Neural cell (in vitro differentiated cells): ENCODE data around the gene PRKAR1A.

Experiments used
- EP300 ChIP-seq: fragments of 450-650 bp; conservative IDR thresholded peaks from 2 replicates; pipeline ENCODE4 v1.6.1; 2014; ENCODE audit warnings: antibody characterized with exemption, mild to moderate bottlenecking, moderate library complexity; ENCODE audit not compliant: poor library complexity, severe bottlenecking
- EZH2 ChIP-seq: fragments of 200-600, 300-800 bp; shearing (Covaris generic), sonication (generic); IDR thresholded peaks from 2 replicates; pipeline ENCODE4 v1.6.1; 2014; ENCODE audit warnings: antibody characterized with exemption, low read length, borderline replicate concordance, mild to moderate bottlenecking; ENCODE audit not compliant: insufficient read depth, poor library complexity, severe bottlenecking
- RAD21 ChIP-seq: fragments of 450-650 bp; conservative IDR thresholded peaks from 2 replicates; pipeline ENCODE4 v1.6.1; 2014; ENCODE audit warnings: antibody characterized with exemption, mild to moderate bottlenecking, moderate library complexity
- TF ChIP-seq, protein P1 (sequence below): IDR thresholded peaks from 2 replicates; pipeline ENCODE4 v1.6.1; 2012; ENCODE audit warnings: borderline replicate concordance
- TF ChIP-seq, protein P2 (sequence below): fragments of 450-650 bp; IDR thresholded peaks from 2 replicates; pipeline ENCODE4 v1.5.1; 2014; ENCODE audit warnings: antibody characterized with exemption, mild to moderate bottlenecking, moderate library complexity; ENCODE audit not compliant: poor library complexity, severe bottlenecking

DNA sequence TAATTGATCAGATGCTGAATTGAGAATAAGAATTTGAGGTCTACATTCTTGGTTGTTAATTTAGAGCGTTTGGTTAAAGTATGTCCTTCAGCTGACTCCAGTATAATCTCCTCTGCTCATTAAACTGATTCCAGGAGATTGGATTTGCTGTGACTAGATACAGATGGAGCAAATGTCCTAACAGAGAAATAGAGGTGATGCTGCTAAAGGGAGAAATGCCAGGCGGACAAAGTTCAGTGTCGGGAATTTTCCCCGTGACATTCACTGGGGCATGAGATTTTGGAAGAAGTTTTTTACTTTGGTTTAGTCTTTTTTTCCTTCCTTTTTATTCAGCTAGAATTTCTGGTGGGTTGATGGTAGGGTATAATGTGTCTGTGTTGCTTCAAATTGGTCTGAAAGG lies 19.0 kb downstream of the PRKAR1A start:
- TF ChIP-seq, protein P1, sequence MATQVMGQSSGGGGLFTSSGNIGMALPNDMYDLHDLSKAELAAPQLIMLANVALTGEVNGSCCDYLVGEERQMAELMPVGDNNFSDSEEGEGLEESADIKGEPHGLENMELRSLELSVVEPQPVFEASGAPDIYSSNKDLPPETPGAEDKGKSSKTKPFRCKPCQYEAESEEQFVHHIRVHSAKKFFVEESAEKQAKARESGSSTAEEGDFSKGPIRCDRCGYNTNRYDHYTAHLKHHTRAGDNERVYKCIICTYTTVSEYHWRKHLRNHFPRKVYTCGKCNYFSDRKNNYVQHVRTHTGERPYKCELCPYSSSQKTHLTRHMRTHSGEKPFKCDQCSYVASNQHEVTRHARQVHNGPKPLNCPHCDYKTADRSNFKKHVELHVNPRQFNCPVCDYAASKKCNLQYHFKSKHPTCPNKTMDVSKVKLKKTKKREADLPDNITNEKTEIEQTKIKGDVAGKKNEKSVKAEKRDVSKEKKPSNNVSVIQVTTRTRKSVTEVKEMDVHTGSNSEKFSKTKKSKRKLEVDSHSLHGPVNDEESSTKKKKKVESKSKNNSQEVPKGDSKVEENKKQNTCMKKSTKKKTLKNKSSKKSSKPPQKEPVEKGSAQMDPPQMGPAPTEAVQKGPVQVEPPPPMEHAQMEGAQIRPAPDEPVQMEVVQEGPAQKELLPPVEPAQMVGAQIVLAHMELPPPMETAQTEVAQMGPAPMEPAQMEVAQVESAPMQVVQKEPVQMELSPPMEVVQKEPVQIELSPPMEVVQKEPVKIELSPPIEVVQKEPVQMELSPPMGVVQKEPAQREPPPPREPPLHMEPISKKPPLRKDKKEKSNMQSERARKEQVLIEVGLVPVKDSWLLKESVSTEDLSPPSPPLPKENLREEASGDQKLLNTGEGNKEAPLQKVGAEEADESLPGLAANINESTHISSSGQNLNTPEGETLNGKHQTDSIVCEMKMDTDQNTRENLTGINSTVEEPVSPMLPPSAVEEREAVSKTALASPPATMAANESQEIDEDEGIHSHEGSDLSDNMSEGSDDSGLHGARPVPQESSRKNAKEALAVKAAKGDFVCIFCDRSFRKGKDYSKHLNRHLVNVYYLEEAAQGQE: no peak
- TF ChIP-seq, protein P2, sequence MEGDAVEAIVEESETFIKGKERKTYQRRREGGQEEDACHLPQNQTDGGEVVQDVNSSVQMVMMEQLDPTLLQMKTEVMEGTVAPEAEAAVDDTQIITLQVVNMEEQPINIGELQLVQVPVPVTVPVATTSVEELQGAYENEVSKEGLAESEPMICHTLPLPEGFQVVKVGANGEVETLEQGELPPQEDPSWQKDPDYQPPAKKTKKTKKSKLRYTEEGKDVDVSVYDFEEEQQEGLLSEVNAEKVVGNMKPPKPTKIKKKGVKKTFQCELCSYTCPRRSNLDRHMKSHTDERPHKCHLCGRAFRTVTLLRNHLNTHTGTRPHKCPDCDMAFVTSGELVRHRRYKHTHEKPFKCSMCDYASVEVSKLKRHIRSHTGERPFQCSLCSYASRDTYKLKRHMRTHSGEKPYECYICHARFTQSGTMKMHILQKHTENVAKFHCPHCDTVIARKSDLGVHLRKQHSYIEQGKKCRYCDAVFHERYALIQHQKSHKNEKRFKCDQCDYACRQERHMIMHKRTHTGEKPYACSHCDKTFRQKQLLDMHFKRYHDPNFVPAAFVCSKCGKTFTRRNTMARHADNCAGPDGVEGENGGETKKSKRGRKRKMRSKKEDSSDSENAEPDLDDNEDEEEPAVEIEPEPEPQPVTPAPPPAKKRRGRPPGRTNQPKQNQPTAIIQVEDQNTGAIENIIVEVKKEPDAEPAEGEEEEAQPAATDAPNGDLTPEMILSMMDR: no peak
- TF ChIP-seq RAD21: no peak
- no peak for TF ChIP-seq EP300
- no peak for TF ChIP-seq EZH2
